ENCODE measurements around the gene RASGRP4. TPM values are rescaled to one million over a fixed set of nuclear protein-coding genes. Genes with fewer than 3 reads are reported as not detected.

Gene RASGRP4
- total RNA-seq, 4 donors from 2014 or later, result 3.2 to 7.8 (median 4.4) TPM

DNA sequence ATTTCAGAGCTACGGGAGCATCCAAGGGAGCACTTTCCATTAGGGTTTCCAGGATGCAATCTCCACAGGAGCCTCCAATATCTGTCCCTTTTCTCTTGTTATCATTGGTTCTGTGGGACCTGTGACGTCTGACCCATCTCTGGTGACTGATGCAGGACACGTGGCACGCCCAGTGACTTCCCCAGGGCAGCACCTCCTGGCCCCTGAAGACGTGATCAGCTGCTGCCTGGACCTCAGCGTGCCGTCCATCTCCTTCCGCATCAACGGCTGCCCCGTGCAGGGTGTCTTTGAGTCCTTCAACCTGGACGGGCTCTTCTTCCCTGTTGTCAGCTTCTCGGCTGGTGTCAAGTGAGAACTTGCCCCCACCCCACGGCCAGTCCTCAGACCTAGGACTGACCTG, 33.0 kb upstream of the RASGRP4 start:
- TF ChIP-seq POLR2AphosphoS5 (IDR thresholded peaks at IDR 0.05) (no peak), POLR2A (IDR thresholded peaks at IDR 0.05; ENCODE audit: low read depth) (no peak), EP300 (IDR thresholded peaks at IDR 0.05) (no peak)
- TF ChIP-seq, protein P1, sequence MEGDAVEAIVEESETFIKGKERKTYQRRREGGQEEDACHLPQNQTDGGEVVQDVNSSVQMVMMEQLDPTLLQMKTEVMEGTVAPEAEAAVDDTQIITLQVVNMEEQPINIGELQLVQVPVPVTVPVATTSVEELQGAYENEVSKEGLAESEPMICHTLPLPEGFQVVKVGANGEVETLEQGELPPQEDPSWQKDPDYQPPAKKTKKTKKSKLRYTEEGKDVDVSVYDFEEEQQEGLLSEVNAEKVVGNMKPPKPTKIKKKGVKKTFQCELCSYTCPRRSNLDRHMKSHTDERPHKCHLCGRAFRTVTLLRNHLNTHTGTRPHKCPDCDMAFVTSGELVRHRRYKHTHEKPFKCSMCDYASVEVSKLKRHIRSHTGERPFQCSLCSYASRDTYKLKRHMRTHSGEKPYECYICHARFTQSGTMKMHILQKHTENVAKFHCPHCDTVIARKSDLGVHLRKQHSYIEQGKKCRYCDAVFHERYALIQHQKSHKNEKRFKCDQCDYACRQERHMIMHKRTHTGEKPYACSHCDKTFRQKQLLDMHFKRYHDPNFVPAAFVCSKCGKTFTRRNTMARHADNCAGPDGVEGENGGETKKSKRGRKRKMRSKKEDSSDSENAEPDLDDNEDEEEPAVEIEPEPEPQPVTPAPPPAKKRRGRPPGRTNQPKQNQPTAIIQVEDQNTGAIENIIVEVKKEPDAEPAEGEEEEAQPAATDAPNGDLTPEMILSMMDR (IDR thresholded peaks at IDR 0.05), result no peak
- H3K27ac ChIP-seq (replicated peaks in 1 of 4), result no peak overlapping the region
- peaks cover 0 to 20% (median 0%) of the 10 kb centered on the region in 4 donors for H3K27me3 ChIP-seq
- no peaks in the 10 kb centered on the region for H3K36me3 ChIP-seq
- no peak for DNase-seq (ENCODE audit: extremely low spot score)
- intact Hi-C loops (cut with DNase I), result no loop called here
- no peaks in the 10 kb centered on the region for H3K9me3 ChIP-seq
- WGBS, result 81% methylated on average over 13 of the region's 13 CpGs
- H3K4me3 ChIP-seq, result no peak overlapping the region
- no peaks in the 10 kb centered on the region for H3K4me1 ChIP-seq

DNA sequence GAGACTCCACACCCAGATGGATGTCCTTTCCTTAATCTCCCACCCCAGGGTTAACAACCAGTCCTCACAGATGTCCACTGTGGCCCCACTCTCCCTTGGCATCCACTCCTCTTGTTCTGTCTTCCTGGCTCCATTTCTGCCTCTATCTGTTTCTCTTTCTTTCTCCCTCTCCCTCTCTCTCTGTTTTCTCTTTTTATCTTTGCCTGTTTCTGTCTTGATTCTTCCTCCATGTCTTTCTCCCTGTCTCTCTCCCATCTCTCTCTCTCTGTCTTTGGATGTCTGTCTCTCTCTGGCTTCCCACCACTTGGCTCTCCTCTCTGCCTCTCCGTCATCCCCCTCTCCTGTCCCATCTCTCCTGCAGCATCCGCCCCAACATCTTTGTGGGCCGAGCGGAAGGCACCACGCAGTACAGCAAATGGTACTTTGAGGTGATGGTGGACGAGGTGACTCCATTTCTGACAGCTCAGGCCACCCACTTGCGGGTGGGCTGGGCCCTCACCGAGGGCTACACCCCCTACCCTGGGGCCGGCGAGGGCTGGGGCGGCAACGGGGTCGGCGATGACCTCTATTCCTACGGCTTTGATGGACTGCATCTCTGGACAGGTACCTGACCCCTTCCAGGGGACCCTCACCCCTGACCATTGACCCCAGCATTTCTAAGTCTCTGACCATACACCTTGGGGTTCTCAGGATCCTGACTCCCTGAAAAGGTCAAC, 31.8 kb upstream of the RASGRP4 start:
- Histone ChIP-seq H3K4me1 (no peaks in the 10 kb centered on the region), H3K27ac (replicated peaks in 1 of 4) (no peak overlapping the region), H3K36me3 (no peaks in the 10 kb centered on the region), H3K27me3 (peaks cover 0 to 15% (median 0%) of the 10 kb centered on the region in 4 donors), H3K9me3 (no peaks in the 10 kb centered on the region), H3K4me3 (no peak overlapping the region)
- intact Hi-C loops (cut with DNase I), result no loop called here
- DNase-seq (ENCODE audit: extremely low spot score), result no peak
- TF ChIP-seq EP300 (IDR thresholded peaks at IDR 0.05) (no peak), POLR2AphosphoS5 (IDR thresholded peaks at IDR 0.05) (no peak), POLR2A (IDR thresholded peaks at IDR 0.05; ENCODE audit: low read depth) (no peak)
- TF ChIP-seq, protein P1 (IDR thresholded peaks at IDR 0.05), result no peak
- 93% methylated on average over 15 of the region's 15 CpGs for WGBS

DNA sequence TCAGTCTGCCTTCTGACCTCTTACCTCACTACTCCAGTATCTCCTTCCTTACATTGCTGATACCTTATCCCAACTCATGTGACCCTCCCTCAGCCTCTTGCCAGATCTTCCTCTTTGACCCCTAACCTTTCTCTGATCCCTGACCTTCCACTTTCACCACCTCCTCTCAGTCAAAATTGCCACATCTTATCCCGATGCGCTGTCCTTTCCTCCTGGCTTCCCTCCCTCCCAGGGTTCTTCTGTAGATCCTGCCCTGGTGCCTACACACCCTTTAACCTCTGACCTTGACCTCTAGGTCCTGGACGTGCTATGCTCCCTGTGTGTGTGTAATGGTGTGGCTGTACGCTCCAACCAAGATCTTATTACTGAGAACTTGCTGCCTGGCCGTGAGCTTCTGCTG, 31.2 kb upstream of the RASGRP4 start:
- no peaks in the 10 kb centered on the region for H3K4me1 ChIP-seq
- WGBS, result 74% methylated on average over 5 of the region's 5 CpGs
- no peak overlapping the region for H3K4me3 ChIP-seq
- TF ChIP-seq POLR2A (IDR thresholded peaks at IDR 0.05; ENCODE audit: low read depth) (no peak), EP300 (IDR thresholded peaks at IDR 0.05) (no peak), POLR2AphosphoS5 (IDR thresholded peaks at IDR 0.05) (no peak)
- TF ChIP-seq, protein P1 (IDR thresholded peaks at IDR 0.05), result no peak
- no peaks in the 10 kb centered on the region for H3K36me3 ChIP-seq
- no peaks in the 10 kb centered on the region for H3K9me3 ChIP-seq
- peaks cover 0 to 16% (median 0%) of the 10 kb centered on the region in 4 donors for H3K27me3 ChIP-seq
- DNase-seq (ENCODE audit: extremely low spot score), result no peak
- no peak overlapping the region for H3K27ac ChIP-seq (replicated peaks in 1 of 4)
- intact Hi-C loops (cut with DNase I), result no loop called here

DNA sequence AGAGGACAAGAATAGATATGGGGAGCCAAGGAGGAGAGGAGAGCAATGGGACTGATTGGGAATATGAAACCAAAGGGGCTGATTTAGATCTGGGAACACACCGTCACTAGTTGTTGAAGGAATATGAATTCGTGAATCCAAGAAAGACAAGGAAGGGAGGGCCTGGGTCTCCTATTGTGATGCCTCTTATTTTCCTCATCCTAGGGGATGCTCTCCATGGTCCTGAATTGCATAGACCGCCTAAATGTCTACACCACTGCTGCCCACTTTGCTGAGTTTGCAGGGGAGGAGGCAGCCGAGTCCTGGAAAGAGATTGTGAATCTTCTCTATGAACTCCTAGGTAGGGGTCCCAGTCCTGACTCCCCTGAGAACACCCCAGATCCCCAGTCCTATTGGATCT, 29.0 kb upstream of the RASGRP4 start:
- Histone ChIP-seq H3K36me3 (no peaks in the 10 kb centered on the region), H3K4me1 (no peaks in the 10 kb centered on the region), H3K27ac (replicated peaks in 1 of 4) (no peak overlapping the region), H3K4me3 (no peak overlapping the region), H3K9me3 (no peaks in the 10 kb centered on the region), H3K27me3 (peaks cover 0 to 11% (median 0%) of the 10 kb centered on the region in 4 donors)
- intact Hi-C loops (cut with DNase I), result no loop called here
- no peak for DNase-seq (ENCODE audit: extremely low spot score)
- TF ChIP-seq, protein P1 (IDR thresholded peaks at IDR 0.05), result no peak
- TF ChIP-seq POLR2A (IDR thresholded peaks at IDR 0.05; ENCODE audit: low read depth) (no peak), EP300 (IDR thresholded peaks at IDR 0.05) (no peak), POLR2AphosphoS5 (IDR thresholded peaks at IDR 0.05) (no peak)
- 38% methylated on average over 4 of the region's 4 CpGs for WGBS

Measured in esophagus muscularis mucosa (tissue), 4 donors.